Neuronal stem cell (in vitro differentiated cells): Measurements from ENCODE around the gene KIAA1671.

Source experiments
- DNase-seq: peaks from one replicate; pipeline ENCODE4 v3.0.0-alpha.2; 2013; ENCODE audit warnings: low spot score
- H2AFZ ChIP-seq: one replicate; pipeline ENCODE4 v1.6.1; 2013; ENCODE audit warnings: mild to moderate bottlenecking, low read length, inconsistent platforms
- H2AK5ac ChIP-seq: 2 replicates; pipeline ENCODE4 v1.6.1; 2013; ENCODE audit warnings: low read depth, mild to moderate bottlenecking, inconsistent platforms, low read length, moderate library complexity, mixed read lengths
- H2BK120ac ChIP-seq: 2 replicates; pipeline ENCODE4 v1.6.1; 2013; ENCODE audit warnings: low read depth, mild to moderate bottlenecking, inconsistent platforms, low read length, moderate library complexity, mixed read lengths
- H2BK12ac ChIP-seq: one replicate; pipeline ENCODE4 v1.6.1; 2013; ENCODE audit warnings: low read length, inconsistent platforms
- H2BK15ac ChIP-seq: 2 replicates; pipeline ENCODE4 v1.6.1; 2013; ENCODE audit warnings: mild to moderate bottlenecking, low read length, inconsistent platforms, mixed read lengths
- H2BK5ac ChIP-seq: one replicate; pipeline ENCODE4 v1.6.1; 2013; ENCODE audit warnings: inconsistent platforms, mild to moderate bottlenecking, low read length, moderate library complexity
- H3K14ac ChIP-seq: one replicate; pipeline ENCODE4 v1.6.1; 2013; ENCODE audit warnings: low read length, inconsistent platforms
- H3K18ac ChIP-seq: 2 replicates; pipeline ENCODE4 v1.6.1; 2013; ENCODE audit warnings: low read length, inconsistent platforms
- H3K23ac ChIP-seq: 2 replicates; pipeline ENCODE4 v1.6.1; 2013; ENCODE audit warnings: low read depth, mild to moderate bottlenecking, mixed read lengths, low read length, inconsistent platforms; ENCODE audit not compliant: poor library complexity
- H3K27ac ChIP-seq: replicated peaks from 3 replicates; pipeline ENCODE4 v1.5.1; 2013; ENCODE audit warnings: low read length, inconsistent platforms
- H3K27me3 ChIP-seq, 3 experiments: 2 replicates each; pipeline ENCODE4 v1.6.1; 2013; ENCODE audit warnings: low read length in 3 of 3, mild to moderate bottlenecking in 2 of 3, inconsistent platforms in 1 of 3, low read depth in 1 of 3, mixed read lengths in 1 of 3, moderate library complexity in 1 of 3; ENCODE audit not compliant: control insufficient read depth in 3 of 3, insufficient read depth in 3 of 3
- H3K36me3 ChIP-seq, 2 donors: replicated peaks in 1 of 2; 2 replicates each; pipeline ENCODE4 v1.6.1; 2013; ENCODE audit warnings: low read length in 2 of 2; ENCODE audit not compliant: control insufficient read depth in 2 of 2, insufficient read depth in 2 of 2
- H3K4ac ChIP-seq: 2 replicates; pipeline ENCODE4 v1.6.1; 2013; ENCODE audit warnings: inconsistent platforms, mild to moderate bottlenecking, low read length, moderate library complexity
- H3K4me1 ChIP-seq, 2 donors: 1 replicate in 1 of 2; 2 replicates in 1 of 2; pipeline ENCODE4 v1.6.1; 2013; ENCODE audit warnings: low read length in 2 of 2, low read depth in 1 of 2; ENCODE audit not compliant: control insufficient read depth in 2 of 2, insufficient read depth in 1 of 2
- H3K4me2 ChIP-seq: one replicate; pipeline ENCODE4 v1.6.1; 2013; ENCODE audit warnings: mild to moderate bottlenecking, low read length, inconsistent platforms; ENCODE audit not compliant: insufficient read depth, poor library complexity, severe bottlenecking
- H3K4me3 ChIP-seq, 2 donors: 2 replicates each; pipeline ENCODE4 v1.5.1; 2013; ENCODE audit warnings: low read length in 2 of 2, mild to moderate bottlenecking in 2 of 2, inconsistent platforms in 1 of 2, moderate library complexity in 1 of 2
- H3K79me1 ChIP-seq: one replicate; pipeline ENCODE4 v1.6.1; 2013; ENCODE audit warnings: low read depth, mild to moderate bottlenecking, inconsistent platforms, low read length, moderate library complexity
- H3K9ac ChIP-seq: one replicate; pipeline ENCODE4 v1.6.1; 2013; ENCODE audit warnings: mild to moderate bottlenecking, low read depth, low read length, inconsistent platforms; ENCODE audit not compliant: poor library complexity
- H3K9me3 ChIP-seq, 2 donors: replicated peaks in 1 of 2; 2 replicates each; pipeline versions ENCODE3 to v1.6.1; 2013; ENCODE audit warnings: low read length in 2 of 2, mild to moderate bottlenecking in 2 of 2, inconsistent platforms in 1 of 2, low read depth in 1 of 2, mixed read lengths in 1 of 2, moderate library complexity in 1 of 2; ENCODE audit not compliant: control insufficient read depth in 2 of 2, insufficient read depth in 1 of 2
- H4K8ac ChIP-seq: one replicate; pipeline ENCODE4 v1.6.1; 2013; ENCODE audit warnings: low read depth, mild to moderate bottlenecking, inconsistent platforms, low read length, moderate library complexity
- H4K91ac ChIP-seq: one replicate; pipeline ENCODE4 v1.6.1; 2013; ENCODE audit warnings: low read length, low read depth, mild to moderate bottlenecking, inconsistent platforms; ENCODE audit not compliant: poor library complexity
- WGBS, 2 donors: extraction: QIAGEN DNeasy Blood & Tissue Kit; methylation state at CpG; one replicate each; pipeline ENCODE4 v1.1.7; 2013; ENCODE audit warnings: missing lambda C conversion rate in 2 of 2, mixed read lengths in 1 of 2; ENCODE audit not compliant: insufficient read length in 2 of 2, insufficient replicate concordance in 1 of 2; ENCODE audit errors: extremely low coverage in 2 of 2; 5-methylcytosine and 5-hydroxymethylcytosine counted together

Gene KIAA1671

DNA sequence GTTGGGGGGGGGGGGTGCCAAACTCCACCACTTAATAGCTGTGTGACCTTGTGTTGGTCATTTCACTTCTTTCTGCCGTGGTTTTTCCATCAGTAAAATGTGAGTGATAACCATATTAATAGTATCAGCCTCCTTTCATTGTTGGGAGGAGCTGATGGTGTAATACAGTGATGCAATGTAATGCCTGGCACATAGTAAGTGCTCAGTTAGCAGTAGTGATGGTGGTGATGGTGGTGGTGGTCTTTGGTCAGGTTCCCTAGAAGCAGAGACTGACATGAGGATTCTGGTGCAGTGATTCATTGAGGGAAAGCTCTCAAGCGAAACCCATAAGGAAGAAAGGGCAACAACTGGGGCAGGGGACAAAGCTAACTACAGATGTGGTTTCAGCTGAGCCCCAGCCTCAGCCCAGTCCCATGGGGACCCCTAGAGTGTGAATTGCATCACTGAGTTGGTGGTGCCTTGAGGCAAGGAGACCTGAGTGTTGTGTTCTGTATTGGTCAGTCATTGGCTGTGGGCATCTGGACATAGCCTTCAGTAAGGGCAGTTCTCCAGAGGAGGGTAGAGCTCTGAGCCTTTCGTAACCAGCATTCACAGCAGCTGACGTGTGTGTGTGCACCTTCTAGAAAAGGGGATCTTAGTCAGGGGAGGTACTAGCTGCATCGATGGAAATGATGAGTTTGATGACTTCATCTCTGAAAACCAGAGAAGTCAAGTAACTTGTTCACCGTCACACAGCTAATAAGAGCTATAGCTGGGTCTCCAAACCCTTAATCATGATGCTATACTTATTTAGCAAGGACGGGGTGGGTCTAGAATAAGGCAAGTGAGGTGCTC lies 153.5 kb downstream of the KIAA1671 start:
- no peak overlapping the region for H2BK120ac ChIP-seq
- no peak overlapping the region for H2BK12ac ChIP-seq
- DNase-seq: no peak
- no peak overlapping the region for H2AFZ ChIP-seq
- H2BK5ac ChIP-seq: no peak overlapping the region
- H2BK15ac ChIP-seq: no peak overlapping the region
- no CpG with 5 or more reads among the region's 7 CpGs for WGBS, 2 donors
- H3K4me2 ChIP-seq: no peak overlapping the region
- no peak overlapping the region for H3K23ac ChIP-seq
- no peak overlapping the region for H3K18ac ChIP-seq
- H3K79me1 ChIP-seq: no peaks in the 10 kb centered on the region
- peaks cover 1 to 6% of the 10 kb centered on the region in 2 donors for H3K4me1 ChIP-seq
- no peak overlapping the region for H4K91ac ChIP-seq
- no peaks in the 10 kb centered on the region for H3K36me3 ChIP-seq
- H3K9ac ChIP-seq: no peak overlapping the region
- no peak overlapping the region for H3K27ac ChIP-seq
- H3K4me3 ChIP-seq: no peak overlapping the region
- H3K27me3 ChIP-seq: no peaks in the 10 kb centered on the region
- H2AK5ac ChIP-seq: no peak overlapping the region
- no peak overlapping the region for H3K4ac ChIP-seq
- no peak overlapping the region for H3K14ac ChIP-seq
- no peak overlapping the region for H4K8ac ChIP-seq
- no peaks in the 10 kb centered on the region for H3K9me3 ChIP-seq

DNA sequence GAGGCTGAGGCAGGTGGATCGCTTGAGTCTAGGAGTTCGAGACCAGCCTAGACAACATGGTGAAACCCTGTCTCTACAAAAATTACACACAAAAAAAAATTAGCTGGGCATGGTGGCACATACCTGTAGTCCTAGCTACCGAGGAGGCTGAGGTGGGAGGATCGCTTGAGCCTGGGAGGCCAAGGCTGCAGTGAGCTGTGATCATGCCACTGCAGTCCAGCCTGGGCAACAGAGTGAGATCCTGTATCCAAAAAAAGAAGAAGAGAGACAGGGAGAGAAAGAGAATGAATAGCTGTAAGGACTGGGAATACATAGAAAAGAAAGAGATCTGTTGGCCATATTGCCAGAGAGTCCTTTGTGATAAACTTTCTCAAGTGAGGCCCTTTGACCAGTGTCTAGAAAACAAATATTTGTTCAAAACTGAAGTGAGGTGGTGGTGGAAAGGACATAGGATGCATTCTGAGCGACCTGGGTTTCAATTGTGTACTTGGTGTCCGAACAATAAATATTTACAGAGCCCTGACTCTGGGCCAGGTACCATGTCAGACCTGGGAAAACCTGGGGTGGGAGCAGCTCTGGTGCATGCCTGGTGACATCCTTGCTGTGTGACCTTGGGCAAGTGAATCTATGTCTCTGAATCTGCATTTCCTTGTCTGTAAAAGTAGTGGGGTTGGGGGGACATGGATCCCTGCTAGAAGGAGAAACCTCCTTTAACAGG lies 157.5 kb downstream of the KIAA1671 start:
- Histone ChIP-seq H3K9me3 (no peaks in the 10 kb centered on the region), H3K27me3 (no peaks in the 10 kb centered on the region), H3K9ac (no peak overlapping the region), H2BK15ac (no peak overlapping the region), H4K8ac (no peak overlapping the region), H3K14ac (peak overlapping the region; percentile 10), H2AFZ (no peak overlapping the region), H3K23ac (no peak overlapping the region), H2BK5ac (no peak overlapping the region), H3K4me1 (peaks cover 18 to 21% of the 10 kb centered on the region in 2 donors), H3K4me2 (no peak overlapping the region), H4K91ac (peak overlapping the region; percentile 56), H2AK5ac (no peak overlapping the region), H3K4me3 (no peak overlapping the region), H2BK120ac (no peak overlapping the region), H3K4ac (no peak overlapping the region), H3K79me1 (no peaks in the 10 kb centered on the region), H3K27ac (no peak overlapping the region), H3K18ac (no peak overlapping the region), H3K36me3 (no peaks in the 10 kb centered on the region), H2BK12ac (no peak overlapping the region)
- DNase-seq: no peak
- no CpG with 5 or more reads among the region's 6 CpGs for WGBS, 2 donors

DNA sequence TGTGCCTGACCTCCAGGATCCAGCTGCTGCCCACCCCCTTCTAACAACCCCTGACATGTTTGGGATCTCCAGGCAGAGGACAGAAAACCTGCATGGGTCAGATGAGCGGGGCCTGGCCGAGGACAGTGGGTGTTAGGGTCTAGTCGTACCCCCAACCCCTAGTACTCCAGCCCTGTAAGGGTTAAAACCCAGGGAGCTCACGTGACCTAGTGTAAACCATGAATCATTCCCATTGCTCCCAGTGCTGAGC lies 158.0 kb downstream of the KIAA1671 start:
- Histone ChIP-seq H2AK5ac (no peak overlapping the region), H2BK5ac (no peak overlapping the region), H3K36me3 (no peaks in the 10 kb centered on the region), H3K4ac (no peak overlapping the region), H3K27me3 (no peaks in the 10 kb centered on the region), H3K4me3 (peak overlapping the region; percentile 59 to 84), H2AFZ (peak overlapping the region; percentile 84), H2BK120ac (no peak overlapping the region), H3K14ac (peak overlapping the region; percentile 10), H3K27ac (peak overlapping the region; percentile 91), H3K18ac (peak overlapping the region; percentile 53), H3K9ac (no peak overlapping the region), H2BK15ac (no peak overlapping the region), H3K4me2 (peak overlapping the region; percentile 100), H4K91ac (peak overlapping the region; percentile 56), H3K79me1 (no peaks in the 10 kb centered on the region), H3K9me3 (no peaks in the 10 kb centered on the region), H2BK12ac (no peak overlapping the region), H3K4me1 (peaks cover 23 to 24% of the 10 kb centered on the region in 2 donors), H4K8ac (no peak overlapping the region), H3K23ac (no peak overlapping the region)
- no peak for DNase-seq
- WGBS, 2 donors: no CpG with 5 or more reads among the region's 4 CpGs

DNA sequence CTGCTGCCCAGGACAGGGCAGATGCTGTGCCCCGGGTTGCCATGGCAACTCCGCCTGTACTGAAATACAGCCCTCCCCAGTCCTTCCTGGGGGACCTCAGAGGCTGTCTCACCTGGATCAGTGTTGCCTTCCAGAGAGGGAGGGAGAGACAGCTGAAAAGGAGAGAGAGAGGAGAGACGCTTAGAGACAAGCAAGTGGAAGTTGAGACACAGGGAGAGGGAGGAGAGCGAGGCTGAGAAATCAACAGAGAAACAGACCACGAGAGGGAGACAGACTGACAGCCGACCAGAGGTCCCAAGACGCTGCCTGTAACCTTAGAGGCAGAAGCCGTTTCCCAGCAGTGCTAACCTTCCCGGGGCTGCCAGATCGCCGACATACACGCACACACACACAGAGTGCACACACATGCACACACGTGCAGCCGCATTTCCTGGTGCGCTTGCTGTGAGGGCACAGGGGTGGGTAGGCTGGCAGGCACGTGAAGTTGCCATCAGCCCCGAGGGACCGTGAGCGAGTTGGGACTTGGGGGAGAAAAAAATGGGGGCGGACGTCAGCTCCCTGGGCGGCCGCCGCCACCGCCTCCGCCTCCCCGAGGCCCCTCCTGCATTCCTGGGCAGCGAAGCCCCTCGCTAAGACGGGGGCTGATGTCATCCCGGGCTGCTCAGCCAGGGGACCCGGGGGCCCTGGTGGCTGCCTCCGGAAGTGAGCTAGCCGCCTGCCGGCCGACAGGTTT lies 158.5 kb downstream of the KIAA1671 start:
- no peak overlapping the region for H2BK15ac ChIP-seq
- no peak overlapping the region for H2BK12ac ChIP-seq
- H3K4me1 ChIP-seq: peaks cover 23 to 24% of the 10 kb centered on the region in 2 donors
- H3K14ac ChIP-seq: peak overlapping the region; percentile 47
- H3K79me1 ChIP-seq: no peaks in the 10 kb centered on the region
- no peaks in the 10 kb centered on the region for H3K27me3 ChIP-seq
- peak overlapping the region; percentile 91 for H3K27ac ChIP-seq
- H3K23ac ChIP-seq: peak overlapping the region; percentile 56
- no CpG with 5 or more reads among the region's 36 CpGs for WGBS, 2 donors
- peak; percentile 80 for DNase-seq
- no peak overlapping the region for H4K8ac ChIP-seq
- H3K9ac ChIP-seq: peak overlapping the region; percentile 87
- no peak overlapping the region for H2AK5ac ChIP-seq
- no peaks in the 10 kb centered on the region for H3K36me3 ChIP-seq
- H4K91ac ChIP-seq: no peak overlapping the region
- no peak overlapping the region for H2BK5ac ChIP-seq
- peak overlapping the region; percentile 84 for H2AFZ ChIP-seq
- H3K9me3 ChIP-seq: no peaks in the 10 kb centered on the region
- no peak overlapping the region for H2BK120ac ChIP-seq
- peak overlapping the region; percentile 100 for H3K4me2 ChIP-seq
- peak overlapping the region; percentile 92 for H3K18ac ChIP-seq
- peak overlapping the region; percentile 59 to 84 for H3K4me3 ChIP-seq
- no peak overlapping the region for H3K4ac ChIP-seq
